Stimulated activated CD8-positive, alpha-beta memory T cell treated with anti-CD3 and anti-CD28 coated beads, Interleukin-12 subunit alpha, Interleukin-12 subunit beta, amount 100 ng/mL, for 4 hours (primary cell): ENCODE results near the gene PCDHGB4.
"Not testable (repeated sequence)": the region's sequence is repeated elsewhere in the genome, so short reads cannot be mapped to it uniquely, and the experiment has no call there.

Source experiments
- DNase-seq: peaks from one replicate; pipeline ENCODE4 v3.0.0-alpha.2; 2020; ENCODE audit warnings: low read depth

The PCDHGB4 gene

DNA sequence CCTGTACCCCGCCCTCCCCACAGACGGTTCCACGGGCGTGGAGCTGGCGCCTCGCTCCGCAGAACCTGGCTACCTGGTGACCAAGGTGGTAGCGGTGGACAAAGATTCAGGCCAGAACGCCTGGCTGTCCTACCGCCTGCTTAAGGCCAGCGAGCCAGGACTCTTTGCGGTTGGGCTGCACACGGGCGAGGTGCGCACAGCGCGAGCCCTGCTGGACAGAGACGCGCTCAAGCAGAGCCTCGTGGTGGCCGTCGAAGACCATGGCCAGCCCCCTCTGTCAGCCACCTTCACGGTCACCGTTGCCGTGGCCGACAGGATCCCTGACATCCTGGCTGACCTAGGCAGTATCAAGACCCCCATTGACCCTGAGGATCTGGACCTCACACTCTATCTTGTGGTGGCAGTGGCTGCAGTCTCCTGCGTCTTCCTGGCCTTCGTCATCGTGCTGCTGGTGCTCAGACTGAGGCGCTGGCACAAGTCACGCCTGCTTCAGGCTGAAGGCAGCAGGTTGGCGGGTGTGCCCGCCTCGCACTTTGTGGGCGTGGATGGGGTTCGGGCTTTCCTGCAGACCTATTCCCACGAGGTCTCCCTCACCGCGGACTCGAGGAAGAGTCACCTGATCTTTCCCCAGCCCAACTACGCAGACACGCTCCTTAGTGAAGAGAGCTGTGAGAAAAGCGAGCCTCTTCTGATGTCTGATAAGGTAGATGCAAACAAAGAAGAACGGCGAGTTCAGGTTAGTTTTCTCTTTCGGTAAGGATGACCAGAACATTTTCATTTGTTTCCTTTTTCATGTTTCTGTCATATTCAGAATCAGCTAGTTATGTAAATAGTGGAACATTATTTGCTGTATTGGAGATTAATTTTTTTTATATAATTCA is 21.2 kb upstream of the PCDHGB4 start:
- no peak for DNase-seq

DNA sequence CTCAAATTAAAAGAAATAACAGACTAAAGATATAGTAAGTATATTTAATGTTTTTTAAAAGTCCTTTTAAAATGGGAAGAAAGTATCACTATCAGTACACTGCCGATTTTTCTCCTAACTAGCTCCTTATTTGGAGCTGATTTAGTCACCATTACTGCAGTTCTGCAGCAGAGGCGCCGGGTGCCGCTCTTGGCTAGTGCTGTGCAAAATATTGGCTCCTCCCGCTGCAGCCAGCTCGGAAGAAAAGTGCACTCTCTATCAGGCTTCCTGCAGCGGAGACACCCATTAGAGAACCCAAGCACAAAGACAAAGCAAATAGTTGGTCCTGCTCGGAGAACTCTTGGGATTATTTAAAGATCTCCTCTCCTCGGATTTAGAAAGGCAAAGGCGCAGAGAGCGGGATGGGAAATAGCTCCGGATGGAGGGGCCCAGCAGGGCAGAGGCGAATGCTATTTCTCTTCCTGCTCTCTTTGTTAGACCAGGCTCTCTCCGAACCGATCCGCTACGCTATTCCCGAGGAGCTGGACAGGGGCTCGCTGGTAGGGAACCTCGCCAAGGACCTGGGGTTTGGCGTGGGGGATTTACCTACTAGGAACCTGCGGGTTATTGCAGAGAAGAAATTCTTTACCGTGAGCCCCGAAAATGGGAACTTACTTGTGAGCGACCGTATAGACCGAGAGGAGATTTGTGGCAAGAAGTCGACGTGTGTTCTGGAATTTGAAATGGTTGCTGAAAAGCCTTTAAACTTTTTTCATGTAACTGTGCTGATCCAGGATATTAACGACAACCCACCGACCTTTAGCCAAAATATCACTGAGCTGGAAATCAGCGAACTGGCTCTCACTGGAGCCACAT is 17.3 kb upstream of the PCDHGB4 start, which contains the start of gene PCDHGB3:
PCDHGB3 (plus strand) TSS at position 249 of the 855 bp plus-strand sequence; CDS start at position 402, 153 bp downstream.
- no peak for DNase-seq

DNA sequence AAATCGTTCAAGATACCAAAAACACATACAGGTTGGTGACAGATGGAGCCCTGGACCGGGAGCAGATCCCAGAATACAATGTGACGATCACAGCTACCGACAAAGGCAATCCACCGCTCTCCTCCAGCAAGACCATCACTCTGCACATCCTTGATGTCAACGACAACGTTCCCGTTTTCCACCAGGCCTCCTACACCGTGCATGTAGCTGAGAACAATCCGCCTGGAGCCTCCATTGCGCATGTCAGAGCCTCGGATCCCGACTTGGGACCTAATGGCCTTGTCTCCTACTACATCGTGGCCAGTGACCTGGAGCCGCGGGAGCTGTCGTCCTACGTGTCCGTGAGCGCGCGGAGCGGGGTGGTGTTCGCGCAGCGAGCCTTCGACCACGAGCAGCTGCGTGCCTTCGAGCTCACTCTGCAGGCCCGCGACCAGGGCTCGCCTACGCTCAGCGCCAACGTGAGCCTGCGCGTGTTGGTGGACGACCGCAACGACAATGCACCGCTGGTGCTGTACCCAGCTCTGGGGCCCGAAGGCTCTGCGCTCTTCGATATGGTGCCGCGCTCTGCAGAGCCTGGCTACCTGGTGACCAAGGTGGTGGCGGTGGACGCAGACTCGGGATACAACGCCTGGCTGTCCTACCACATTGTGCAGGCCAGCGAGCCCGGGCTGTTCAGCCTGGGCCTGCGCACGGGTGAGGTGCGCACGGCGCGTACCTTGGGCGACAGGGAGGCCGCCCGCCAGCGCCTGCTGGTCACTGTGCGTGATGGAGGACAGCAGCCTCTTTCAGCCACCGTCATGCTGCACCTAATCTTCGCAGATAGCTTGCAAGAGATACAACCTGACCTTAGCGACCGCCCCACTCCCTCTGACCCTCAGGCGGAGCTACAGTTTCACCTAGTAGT is 15.7 kb upstream of the PCDHGB4 start:
- DNase-seq = no peak

DNA sequence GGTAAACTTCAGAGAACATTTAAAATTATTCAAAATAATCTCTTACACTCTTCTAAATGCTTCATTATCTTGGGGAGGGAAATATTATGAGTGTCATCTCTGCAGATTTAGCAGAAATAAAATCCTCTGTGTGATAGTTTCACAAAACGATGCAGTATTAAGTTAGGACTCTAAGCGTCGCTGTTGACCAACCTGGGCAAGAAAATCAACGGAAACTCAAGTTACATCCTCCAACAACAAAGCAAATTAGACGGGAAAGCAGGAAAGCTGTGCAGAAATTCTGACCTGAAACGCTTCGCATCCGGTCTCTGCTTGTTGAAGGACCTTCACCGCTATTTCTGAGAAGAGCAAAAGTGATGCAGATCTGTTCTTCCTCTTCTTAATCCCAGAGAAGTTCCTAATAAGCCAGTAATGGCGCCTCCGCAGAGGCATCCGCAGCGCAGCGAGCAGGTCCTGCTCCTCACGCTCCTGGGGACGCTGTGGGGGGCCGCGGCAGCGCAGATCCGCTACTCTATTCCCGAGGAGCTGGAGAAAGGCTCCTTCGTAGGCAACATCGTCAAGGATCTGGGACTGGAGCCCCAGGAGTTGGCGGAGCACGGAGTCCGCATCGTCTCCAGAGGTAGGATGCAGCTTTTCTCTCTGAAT is 13.7 kb upstream of the PCDHGB4 start, which contains the start of gene PCDHGA6:
PCDHGA6 (plus strand) TSS at position 219 of the 645 bp plus-strand sequence; CDS start at position 412, 193 bp downstream.
- no peak for DNase-seq

DNA sequence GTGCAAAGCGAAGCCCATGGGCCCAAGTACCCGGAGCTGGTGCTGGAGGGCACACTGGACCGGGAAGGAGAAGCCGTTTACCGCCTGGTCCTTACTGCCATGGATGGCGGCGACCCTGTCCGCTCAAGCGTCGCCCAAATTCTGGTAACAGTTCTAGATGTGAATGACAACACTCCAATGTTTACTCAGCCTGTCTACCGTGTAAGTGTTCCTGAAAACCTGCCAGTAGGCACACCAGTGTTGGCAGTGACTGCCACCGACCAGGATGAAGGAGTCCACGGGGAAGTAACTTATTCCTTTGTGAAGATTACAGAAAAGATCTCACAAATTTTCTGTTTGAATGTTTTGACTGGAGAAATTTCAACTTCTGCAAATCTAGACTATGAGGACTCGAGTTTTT is 12.9 kb upstream of the PCDHGB4 start:
- DNase-seq = no peak

DNA sequence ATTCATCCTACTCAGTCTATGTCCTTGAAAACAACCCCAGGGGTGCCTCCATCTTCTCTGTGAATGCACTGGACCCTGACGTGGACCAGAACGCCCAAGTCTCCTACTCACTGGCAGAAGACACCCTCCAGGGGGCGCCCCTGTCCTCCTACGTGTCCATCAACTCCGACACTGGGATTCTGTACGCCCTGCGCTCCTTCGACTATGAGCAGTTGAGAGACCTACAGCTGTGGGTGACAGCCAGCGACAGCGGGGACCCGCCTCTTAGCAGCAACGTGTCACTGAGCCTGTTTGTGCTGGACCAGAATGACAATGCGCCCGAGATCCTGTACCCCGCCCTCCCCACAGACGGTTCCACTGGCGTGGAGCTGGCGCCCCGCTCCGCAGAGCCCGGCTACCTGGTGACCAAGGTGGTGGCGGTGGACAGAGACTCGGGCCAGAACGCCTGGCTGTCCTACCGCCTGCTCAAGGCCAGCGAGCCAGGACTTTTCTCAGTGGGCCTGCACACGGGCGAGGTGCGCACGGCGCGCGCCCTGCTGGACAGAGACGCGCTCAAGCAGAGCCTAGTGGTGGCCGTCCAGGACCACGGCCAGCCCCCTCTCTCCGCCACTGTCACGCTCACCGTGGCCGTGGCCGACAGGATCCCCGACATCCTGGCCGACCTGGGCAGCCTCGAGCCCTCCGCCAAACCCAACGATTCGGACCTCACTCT is 11.9 kb upstream of the PCDHGB4 start:
- DNase-seq = not testable (repeated sequence)

DNA sequence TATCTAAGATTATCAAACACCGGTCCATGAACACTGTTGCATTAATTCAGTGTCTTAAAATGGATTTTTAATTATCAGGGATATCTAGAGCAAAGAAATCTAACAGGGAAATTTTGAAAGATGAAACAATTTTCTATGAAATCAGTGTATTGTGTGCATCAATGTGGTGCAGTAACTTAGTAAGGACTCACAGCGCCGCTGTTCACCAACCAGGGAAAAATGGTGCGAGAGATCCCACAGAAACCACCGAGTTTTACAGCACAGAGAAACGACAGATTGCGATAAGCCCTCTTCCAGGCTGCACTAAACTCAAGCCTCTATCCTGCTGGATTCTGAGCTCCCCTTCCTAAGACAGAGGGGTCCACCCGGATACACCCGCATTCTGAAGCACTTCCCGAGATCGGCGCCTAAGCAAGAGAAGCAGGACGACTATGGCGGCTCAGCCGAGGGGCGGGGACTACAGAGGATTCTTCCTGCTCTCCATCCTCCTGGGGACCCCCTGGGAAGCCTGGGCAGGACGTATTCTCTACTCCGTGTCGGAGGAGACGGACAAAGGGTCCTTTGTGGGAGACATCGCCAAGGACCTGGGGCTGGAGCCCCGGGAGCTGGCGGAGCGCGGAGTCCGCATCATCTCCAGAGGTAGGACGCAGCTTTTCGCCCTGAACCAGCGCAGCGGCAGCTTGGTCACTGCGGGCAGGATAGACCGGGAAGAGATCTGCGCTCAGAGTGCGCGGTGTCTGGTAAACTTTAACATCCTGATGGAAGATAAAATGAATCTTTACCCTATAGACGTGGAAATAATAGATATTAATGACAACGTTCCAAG is 4.8 kb upstream of the PCDHGB4 start, which contains the start of gene PCDHGA7:
PCDHGA7 (plus strand) TSS at position 274 of the 826 bp plus-strand sequence; CDS start at position 432, 158 bp downstream.
- DNase-seq = no peak

DNA sequence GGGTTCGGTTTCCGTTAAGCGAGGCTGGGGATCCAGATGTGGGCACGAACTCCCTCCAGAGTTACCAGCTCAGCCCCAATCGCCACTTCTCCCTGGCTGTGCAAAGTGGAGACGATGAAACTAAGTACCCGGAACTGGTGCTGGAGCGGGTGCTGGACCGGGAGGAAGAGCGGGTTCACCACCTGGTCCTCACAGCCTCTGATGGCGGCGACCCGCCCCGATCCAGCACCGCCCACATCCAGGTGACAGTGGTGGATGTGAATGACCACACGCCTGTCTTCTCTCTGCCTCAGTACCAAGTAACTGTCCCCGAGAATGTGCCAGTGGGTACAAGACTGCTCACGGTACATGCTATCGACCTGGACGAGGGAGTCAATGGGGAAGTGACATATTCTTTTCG is 4.2 kb upstream of the PCDHGB4 start:
- no peak for DNase-seq

DNA sequence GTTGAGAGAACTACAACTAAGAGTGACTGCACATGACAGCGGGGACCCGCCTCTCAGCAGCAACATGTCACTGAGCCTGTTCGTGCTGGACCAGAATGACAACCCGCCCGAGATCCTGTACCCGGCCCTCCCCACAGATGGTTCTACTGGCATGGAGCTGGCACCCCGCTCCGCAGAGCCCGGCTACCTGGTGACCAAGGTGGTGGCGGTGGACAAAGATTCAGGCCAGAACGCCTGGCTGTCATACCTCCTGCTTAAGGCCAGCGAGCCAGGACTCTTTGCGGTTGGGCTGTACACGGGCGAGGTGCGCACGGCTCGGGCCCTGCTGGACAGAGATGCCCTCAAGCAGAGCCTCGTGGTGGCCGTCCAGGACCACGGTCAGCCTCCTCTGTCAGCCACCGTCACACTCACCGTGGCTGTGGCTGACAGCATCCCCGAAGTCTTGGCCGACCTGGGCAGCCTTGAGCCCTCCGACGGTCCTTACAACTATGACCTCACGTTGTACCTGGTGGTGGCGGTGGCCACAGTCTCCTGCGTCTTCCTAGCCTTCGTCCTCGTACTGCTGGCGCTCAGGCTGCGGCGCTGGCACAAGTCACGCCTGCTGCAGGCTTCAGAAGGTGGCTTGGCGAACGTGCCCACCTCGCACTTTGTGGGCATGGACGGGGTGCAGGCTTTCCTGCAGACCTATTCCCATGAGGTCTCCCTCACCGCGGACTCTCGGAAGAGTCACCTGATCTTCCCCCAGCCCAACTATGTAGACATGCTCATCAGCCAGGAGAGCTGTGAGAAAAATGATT is 2.8 kb upstream of the PCDHGB4 start:
- no peak for DNase-seq

DNA sequence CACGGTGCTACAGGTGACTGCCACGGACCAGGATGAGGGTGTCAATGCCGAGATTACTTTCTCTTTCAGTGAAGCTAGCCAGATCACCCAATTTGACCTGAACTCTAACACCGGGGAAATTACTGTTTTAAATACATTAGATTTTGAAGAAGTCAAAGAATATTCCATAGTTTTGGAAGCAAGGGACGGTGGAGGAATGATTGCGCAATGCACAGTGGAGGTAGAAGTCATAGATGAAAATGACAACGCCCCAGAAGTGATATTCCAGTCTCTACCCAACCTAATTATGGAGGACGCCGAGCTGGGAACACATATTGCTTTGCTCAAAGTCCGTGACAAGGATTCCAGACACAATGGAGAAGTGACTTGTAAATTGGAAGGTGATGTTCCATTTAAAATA is 1.2 kb downstream of the PCDHGB4 start:
- DNase-seq = no peak

DNA sequence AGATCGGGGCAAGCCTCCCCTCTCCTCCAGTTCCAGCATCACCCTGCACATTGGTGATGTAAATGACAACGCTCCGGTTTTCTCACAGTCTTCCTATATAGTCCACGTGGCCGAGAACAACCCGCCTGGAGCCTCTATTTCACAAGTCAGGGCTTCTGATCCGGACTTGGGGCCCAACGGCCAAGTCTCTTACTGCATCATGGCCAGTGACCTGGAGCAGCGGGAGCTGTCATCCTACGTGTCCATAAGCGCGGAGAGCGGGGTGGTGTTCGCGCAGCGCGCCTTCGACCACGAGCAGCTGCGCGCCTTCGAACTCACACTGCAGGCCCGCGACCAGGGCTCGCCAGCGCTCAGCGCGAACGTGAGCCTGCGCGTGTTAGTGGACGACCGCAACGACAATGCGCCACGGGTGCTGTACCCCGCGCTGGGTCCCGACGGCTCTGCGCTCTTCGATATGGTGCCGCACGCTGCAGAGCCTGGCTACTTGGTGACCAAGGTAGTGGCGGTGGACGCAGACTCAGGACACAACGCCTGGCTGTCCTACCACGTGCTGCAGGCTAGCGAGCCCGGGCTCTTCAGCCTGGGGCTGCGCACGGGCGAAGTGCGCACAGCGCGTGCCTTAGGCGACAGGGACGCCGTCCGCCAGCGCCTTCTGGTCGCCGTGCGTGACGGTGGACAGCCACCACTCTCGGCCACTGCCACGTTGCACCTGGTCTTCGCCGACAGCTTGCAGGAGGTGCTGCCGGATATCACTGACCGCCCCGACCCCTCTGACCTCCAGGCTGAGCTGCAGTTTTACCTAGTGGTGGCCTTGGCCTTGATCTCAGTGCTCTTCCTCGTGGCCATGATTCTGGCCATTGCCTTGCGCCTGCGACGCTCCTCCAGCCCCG is 1.9 kb downstream of the PCDHGB4 start:
- DNase-seq = no peak

DNA sequence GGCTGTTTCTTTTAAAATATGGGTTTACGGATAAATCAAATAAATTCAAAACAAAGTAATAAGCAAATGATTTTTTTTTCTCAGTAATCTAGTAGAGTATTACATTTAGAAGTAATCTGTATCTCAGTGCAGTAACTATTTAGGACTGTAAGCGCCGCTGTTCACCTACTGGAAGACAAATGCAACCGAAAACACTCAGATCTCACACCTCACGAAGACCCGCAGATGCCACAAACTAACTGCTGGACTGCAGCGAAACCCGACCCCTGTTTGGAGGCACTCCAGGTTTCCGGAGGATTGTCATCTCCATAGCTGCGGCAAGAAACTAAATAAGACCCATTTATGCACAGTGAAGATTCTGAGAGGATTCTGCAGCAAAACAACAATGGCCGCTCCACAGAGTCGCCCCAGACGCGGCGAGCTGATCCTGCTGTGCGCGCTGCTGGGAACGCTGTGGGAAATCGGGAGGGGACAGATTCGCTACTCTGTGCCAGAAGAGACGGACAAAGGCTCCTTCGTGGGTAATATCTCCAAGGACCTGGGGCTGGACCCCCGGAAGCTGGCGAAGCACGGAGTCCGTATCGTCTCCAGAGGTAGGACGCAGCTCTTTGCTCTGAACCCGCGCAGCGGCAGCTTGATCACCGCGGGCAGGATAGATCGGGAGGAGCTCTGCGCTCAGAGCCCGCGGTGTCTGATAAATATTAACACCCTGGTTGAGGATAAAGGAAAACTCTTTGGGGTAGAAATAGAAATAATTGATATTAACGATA is 5.1 kb downstream of the PCDHGB4 start, which contains the start of gene PCDHGA8:
PCDHGA8 (plus strand) TSS at position 205 of the 770 bp plus-strand sequence; CDS start at position 386, 181 bp downstream.
- no peak for DNase-seq

DNA sequence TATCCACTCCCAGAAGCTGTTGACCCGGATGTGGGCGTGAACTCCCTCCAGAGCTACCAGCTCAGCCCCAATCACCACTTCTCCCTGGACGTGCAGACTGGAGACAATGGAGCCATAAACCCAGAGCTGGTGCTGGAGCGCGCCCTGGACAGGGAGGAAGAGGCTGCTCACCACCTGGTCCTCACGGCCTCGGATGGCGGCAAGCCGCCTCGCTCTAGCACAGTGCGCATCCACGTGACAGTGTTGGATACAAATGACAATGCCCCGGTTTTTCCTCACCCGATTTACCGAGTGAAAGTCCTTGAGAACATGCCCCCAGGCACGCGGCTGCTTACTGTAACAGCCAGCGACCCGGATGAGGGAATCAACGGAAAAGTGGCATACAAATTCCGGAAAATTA is 5.8 kb downstream of the PCDHGB4 start:
- no peak for DNase-seq

DNA sequence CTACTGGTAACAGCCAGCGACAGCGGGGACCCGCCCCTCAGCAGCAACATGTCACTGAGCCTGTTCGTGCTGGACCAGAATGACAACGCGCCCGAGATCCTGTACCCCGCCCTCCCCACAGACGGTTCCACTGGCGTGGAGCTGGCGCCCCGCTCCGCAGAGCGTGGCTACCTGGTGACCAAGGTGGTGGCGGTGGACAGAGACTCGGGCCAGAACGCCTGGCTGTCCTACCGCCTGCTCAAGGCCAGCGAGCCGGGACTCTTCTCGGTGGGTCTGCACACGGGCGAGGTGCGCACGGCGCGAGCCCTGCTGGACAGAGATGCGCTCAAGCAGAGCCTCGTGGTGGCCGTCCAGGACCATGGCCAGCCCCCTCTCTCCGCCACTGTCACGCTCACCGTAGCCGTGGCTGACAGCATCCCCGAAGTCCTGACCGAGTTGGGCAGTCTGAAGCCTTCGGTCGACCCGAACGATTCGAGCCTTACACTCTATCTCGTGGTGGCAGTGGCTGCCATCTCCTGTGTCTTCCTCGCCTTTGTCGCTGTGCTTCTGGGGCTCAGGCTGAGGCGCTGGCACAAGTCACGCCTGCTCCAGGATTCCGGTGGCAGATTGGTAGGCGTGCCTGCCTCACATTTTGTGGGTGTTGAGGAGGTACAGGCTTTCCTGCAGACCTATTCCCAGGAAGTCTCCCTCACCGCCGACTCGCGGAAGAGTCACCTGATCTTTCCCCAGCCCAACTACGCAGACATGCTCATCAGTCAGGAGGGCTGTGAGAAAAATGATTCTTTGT is 7.1 kb downstream of the PCDHGB4 start:
- not testable (repeated sequence) for DNase-seq

DNA sequence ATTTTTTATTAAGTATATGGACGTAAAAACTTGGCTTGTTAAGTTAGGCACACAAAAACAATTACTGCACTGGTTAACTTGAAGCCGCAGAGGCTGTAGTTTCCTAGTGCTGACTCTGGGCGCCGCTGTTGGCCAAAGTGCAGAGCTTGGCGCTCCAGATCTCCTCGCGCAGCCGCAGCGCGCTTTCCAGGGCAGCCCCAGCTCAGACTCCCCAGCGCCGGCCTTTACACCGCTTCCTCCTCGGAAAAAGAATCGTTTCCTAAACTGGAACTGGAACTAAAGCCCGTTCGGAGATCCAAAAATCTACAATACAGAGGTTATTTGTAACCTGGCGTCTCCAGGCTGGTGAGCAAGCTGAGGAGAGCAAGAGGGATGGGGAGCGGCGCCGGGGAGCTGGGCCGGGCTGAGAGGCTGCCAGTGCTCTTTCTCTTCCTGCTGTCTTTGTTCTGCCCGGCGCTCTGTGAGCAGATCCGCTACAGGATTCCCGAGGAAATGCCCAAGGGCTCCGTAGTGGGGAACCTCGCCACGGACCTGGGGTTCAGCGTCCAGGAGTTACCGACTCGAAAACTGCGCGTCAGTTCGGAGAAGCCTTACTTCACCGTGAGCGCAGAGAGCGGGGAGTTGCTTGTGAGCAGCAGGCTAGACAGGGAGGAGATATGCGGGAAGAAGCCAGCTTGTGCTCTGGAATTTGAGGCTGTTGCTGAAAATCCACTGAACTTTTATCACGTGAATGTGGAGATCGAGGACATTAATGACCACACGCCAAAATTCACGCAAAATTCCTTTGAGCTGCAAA is 10.5 kb downstream of the PCDHGB4 start, which contains the start of gene PCDHGB5:
PCDHGB5 (plus strand) TSS at position 192 of the 796 bp plus-strand sequence; CDS start at position 373, 181 bp downstream.
- DNase-seq = not testable (repeated sequence)
